OCI-LY1 (cell line): ENCODE results near the gene VARS1.

Experiments
- H2AFZ ChIP-seq: fragments of 200-600 bp; sonication (generic), shearing (Covaris generic); 2 replicates; pipeline ENCODE4 v1.6.0; 2014; ENCODE audit warnings: antibody characterized with exemption, mild to moderate bottlenecking, low read length
- H3F3A ChIP-seq: fragments of 200-600 bp; sonication (generic), shearing (Covaris generic); 2 replicates; pipeline ENCODE4 v1.6.0; 2014; ENCODE audit warnings: mild to moderate bottlenecking, antibody characterized with exemption, low read length, moderate library complexity; ENCODE audit not compliant: insufficient read depth
- H3K27ac ChIP-seq: fragments of 200-600 bp; sonication (generic); 2 replicates; pipeline ENCODE4 v1.5.1; 2014; ENCODE audit warnings: low read length, mixed run types, mild to moderate bottlenecking, low read depth; ENCODE audit not compliant: poor library complexity, severe bottlenecking
- H3K27me3 ChIP-seq: fragments of 200-600 bp; sonication (generic); 2 replicates; pipeline ENCODE4 v1.6.0; 2014; ENCODE audit warnings: antibody characterized with exemption, mild to moderate bottlenecking, low read length, moderate library complexity; ENCODE audit not compliant: insufficient read depth
- H3K36me3 ChIP-seq: fragments of 200-600 bp; sonication (generic); 2 replicates; pipeline ENCODE4 v1.6.1; 2014; ENCODE audit warnings: mild to moderate bottlenecking, antibody characterized with exemption, low read length, moderate library complexity, mixed read lengths; ENCODE audit not compliant: insufficient read depth
- H3K4me1 ChIP-seq: fragments of 200-600 bp; sonication (generic); 2 replicates; pipeline ENCODE4 v1.5.1; 2014; ENCODE audit warnings: mild to moderate bottlenecking, low read length, moderate library complexity; ENCODE audit not compliant: insufficient read depth, severe bottlenecking
- H3K4me2 ChIP-seq: fragments of 200-600 bp; sonication (generic), shearing (Covaris generic); 2 replicates; pipeline ENCODE4 v1.6.1; 2014; ENCODE audit warnings: low read length
- H3K4me3 ChIP-seq: fragments of 200-600 bp; sonication (generic); 2 replicates; pipeline ENCODE4 v1.5.1; 2014; ENCODE audit warnings: low read length, low read depth, mild to moderate bottlenecking, mixed read lengths; ENCODE audit not compliant: poor library complexity, severe bottlenecking
- H3K79me2 ChIP-seq: fragments of 200-600 bp; shearing (Covaris generic); 2 replicates; pipeline ENCODE4 v1.6.1; 2016; ENCODE audit warnings: mixed run types, low read length, mixed read lengths; ENCODE audit not compliant: insufficient read depth
- H3K9ac ChIP-seq: fragments of 200-600 bp; sonication (generic), shearing (Covaris generic); 2 replicates; pipeline ENCODE4 v1.6.1; 2014; ENCODE audit warnings: mild to moderate bottlenecking, low read length, mixed read lengths
- H3K9me2 ChIP-seq: fragments of 200-600 bp; sonication (generic), shearing (Covaris generic); 2 replicates; pipeline ENCODE4 v1.6.1; 2014; ENCODE audit warnings: low read depth, mild to moderate bottlenecking, low read length, mixed read lengths
- H3K9me3 ChIP-seq: fragments of 200-600 bp; shearing (Covaris generic); 2 replicates; pipeline ENCODE4 v1.6.1; 2014; ENCODE audit warnings: low read length, mixed read lengths
- H4K20me1 ChIP-seq: fragments of 200-600 bp; sonication (generic), shearing (Covaris generic); 2 replicates; pipeline ENCODE4 v1.6.0; 2016; ENCODE audit warnings: mild to moderate bottlenecking, low read length; ENCODE audit not compliant: insufficient read depth
- EZH2 ChIP-seq: fragments of 200-600 bp; sonication (generic), shearing (Covaris generic); IDR thresholded peaks from 2 replicates; pipeline ENCODE4 v1.8.0; 2017; ENCODE audit warnings: borderline replicate concordance, mixed run types, mild to moderate bottlenecking, antibody characterized with exemption, low read length, moderate library complexity, mixed read lengths
- TF ChIP-seq, protein P1 (sequence below): fragments of 200-600 bp; sonication (generic), shearing (Covaris generic); IDR thresholded peaks from 2 replicates; pipeline ENCODE4 v1.5.1; 2017; ENCODE audit warnings: mild to moderate bottlenecking, antibody characterized with exemption, low read length, moderate library complexity, mixed read lengths

The VARS1 gene

GRCh38 chr6:31780507-31781243 is 14.9 kb downstream of the VARS1 start:
- Histone ChIP-seq H3K9me2 (no peaks in the 10 kb centered on the region), H3K79me2 (no peaks in the 10 kb centered on the region), H3F3A (no peaks in the 10 kb centered on the region), H3K36me3 (peaks cover 81% of the 10 kb centered on the region), H3K4me1 (peaks cover 9% of the 10 kb centered on the region), H3K27ac (no peak overlapping the region), H3K9ac (no peak overlapping the region), H2AFZ (no peak overlapping the region), H3K9me3 (no peaks in the 10 kb centered on the region), H3K27me3 (no peaks in the 10 kb centered on the region), H3K4me3 (no peak overlapping the region), H4K20me1 (no peaks in the 10 kb centered on the region), H3K4me2 (no peak overlapping the region)
- TF ChIP-seq, protein P1, sequence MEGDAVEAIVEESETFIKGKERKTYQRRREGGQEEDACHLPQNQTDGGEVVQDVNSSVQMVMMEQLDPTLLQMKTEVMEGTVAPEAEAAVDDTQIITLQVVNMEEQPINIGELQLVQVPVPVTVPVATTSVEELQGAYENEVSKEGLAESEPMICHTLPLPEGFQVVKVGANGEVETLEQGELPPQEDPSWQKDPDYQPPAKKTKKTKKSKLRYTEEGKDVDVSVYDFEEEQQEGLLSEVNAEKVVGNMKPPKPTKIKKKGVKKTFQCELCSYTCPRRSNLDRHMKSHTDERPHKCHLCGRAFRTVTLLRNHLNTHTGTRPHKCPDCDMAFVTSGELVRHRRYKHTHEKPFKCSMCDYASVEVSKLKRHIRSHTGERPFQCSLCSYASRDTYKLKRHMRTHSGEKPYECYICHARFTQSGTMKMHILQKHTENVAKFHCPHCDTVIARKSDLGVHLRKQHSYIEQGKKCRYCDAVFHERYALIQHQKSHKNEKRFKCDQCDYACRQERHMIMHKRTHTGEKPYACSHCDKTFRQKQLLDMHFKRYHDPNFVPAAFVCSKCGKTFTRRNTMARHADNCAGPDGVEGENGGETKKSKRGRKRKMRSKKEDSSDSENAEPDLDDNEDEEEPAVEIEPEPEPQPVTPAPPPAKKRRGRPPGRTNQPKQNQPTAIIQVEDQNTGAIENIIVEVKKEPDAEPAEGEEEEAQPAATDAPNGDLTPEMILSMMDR = no peak
- no peak for TF ChIP-seq EZH2

DNA sequence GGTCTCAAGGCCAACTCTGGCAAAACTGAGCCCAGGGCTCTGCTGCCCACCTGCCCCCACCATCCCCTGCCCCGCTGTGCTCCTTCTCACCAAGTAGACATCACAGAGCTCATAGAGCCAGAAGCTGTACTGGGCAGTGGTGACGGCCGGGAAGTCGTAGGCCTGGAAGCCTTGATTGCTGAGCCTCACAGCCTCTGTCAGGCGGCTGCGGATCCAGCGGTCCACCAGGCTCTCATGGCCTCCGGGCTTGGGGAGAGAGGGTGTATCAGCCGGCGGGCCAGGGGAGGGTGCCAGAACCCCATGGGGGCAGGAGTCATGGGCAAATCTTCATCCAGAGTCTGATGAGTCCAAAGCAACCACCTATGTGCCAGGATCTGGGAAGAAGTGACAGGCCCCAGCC is 15.6 kb downstream of the VARS1 start:
- Histone ChIP-seq H4K20me1 (no peaks in the 10 kb centered on the region), H3K36me3 (peaks cover 74% of the 10 kb centered on the region), H3K79me2 (no peaks in the 10 kb centered on the region), H3F3A (no peaks in the 10 kb centered on the region), H3K9me2 (no peaks in the 10 kb centered on the region), H3K27me3 (no peaks in the 10 kb centered on the region), H2AFZ (no peak overlapping the region), H3K27ac (no peak overlapping the region), H3K4me3 (no peak overlapping the region), H3K9me3 (no peaks in the 10 kb centered on the region), H3K4me2 (no peak overlapping the region), H3K4me1 (peaks cover 9% of the 10 kb centered on the region), H3K9ac (no peak overlapping the region)
- TF ChIP-seq, protein P1 = no peak
- no peak for TF ChIP-seq EZH2

DNA sequence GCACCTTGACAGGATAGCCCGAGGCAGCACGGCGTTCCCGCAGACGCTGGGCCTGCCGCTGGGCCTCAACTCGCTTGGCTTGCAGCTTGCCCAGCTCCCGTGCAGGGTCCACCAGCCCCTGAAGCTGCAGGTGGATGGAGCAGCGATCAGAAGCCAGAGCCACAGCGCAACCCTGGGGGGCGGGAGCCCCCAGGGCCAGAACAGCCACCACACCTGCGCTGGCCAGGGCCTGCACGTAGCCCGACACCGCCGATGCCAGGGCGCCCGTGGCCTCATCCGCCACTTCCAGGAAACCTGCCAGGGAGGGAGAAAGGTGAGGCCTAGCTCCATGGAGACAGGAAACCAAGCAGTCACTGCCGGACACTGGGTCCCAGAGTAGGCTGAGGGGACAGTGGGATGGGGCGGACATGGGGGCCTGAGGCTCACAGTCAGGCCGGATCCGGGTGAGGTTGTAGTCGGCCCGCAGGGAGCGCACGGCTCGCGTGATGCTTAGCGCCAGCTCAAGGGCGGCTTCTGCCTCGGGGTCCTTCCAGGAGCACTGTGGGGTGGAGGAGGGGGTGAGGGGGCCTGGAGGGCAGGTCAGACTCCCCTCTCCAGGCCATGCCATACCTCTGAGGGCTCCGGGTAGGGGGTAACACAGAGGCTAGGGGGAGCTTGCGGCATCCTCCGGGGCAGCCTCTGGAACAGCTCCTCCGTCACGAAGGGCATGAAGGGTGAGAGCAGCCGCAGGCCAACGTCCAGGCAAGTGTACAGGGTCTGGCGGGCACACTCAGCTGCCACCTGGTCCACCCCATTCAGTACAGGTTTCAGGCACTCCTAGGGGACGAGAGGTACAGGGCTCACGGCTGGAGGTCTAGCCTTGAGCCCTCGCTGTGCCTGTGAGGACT is 16.3 kb downstream of the VARS1 start:
- Histone ChIP-seq H3F3A (no peaks in the 10 kb centered on the region), H3K4me3 (no peak overlapping the region), H3K4me1 (peaks cover 9% of the 10 kb centered on the region), H3K36me3 (peaks cover 67% of the 10 kb centered on the region), H4K20me1 (no peaks in the 10 kb centered on the region), H3K27ac (no peak overlapping the region), H2AFZ (no peak overlapping the region), H3K9me3 (no peaks in the 10 kb centered on the region), H3K9me2 (no peaks in the 10 kb centered on the region), H3K79me2 (no peaks in the 10 kb centered on the region), H3K27me3 (no peaks in the 10 kb centered on the region), H3K4me2 (no peak overlapping the region), H3K9ac (no peak overlapping the region)
- no peak for TF ChIP-seq EZH2
- TF ChIP-seq, protein P1 = no peak
